NK-92 (cell line): Measurements from ENCODE around the gene RALGDS.
"Not testable (repeated sequence)": the region's sequence is repeated elsewhere in the genome, so short reads cannot be mapped to it uniquely, and the experiment has no call there.

Experiments used
- DNase-seq: peaks from one replicate; lab custom pipeline; 2025; ENCODE audit not compliant: unreplicated experiment; lab: John Stamatoyannopoulos, UW

The RALGDS gene

DNA sequence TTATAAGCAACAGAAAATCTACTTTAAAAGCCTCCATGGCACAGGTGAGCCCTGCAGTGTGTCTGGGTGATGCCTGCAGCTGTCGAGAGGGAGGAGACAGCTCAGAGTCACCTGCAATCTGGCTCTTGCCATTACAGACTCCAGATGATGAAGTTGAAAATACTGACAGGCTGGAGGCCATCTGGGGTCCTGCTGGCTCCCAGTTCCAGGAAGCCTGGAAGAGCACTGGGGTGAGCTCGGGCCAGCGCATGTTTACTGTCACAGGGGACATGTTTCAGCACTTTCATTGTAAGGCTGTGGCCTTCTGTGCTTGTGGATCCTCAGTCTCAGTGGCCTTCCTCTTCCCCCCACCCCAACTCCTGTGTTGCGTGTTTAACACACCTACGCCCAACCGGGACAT, 30.9 kb downstream of the RALGDS start:
- no peak for DNase-seq

- DNase-seq, result no peak
Observed at GRCh38 chr9:133089271-133089671, 31.8 kb downstream of the RALGDS start.

DNA sequence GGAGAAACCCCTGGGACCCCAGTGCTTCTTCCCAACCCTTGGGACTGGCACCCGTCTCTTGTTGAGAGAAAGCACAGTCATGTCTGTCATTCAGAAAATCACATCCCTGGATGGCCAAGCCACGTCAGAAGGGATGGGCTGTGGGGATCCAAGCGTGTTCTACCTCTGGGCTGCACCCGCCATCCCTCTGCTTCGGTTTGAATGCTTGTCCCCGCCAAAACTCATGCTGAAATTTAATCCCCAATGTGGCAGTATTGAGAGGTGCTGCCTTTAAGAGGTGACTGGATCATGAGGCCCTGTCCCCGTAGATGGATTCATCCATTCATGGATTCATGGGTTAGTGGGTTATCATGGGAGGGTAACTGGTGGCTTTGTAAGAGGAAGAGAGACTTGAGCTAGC, 32.3 kb downstream of the RALGDS start:
- DNase-seq, result no peak

DNA sequence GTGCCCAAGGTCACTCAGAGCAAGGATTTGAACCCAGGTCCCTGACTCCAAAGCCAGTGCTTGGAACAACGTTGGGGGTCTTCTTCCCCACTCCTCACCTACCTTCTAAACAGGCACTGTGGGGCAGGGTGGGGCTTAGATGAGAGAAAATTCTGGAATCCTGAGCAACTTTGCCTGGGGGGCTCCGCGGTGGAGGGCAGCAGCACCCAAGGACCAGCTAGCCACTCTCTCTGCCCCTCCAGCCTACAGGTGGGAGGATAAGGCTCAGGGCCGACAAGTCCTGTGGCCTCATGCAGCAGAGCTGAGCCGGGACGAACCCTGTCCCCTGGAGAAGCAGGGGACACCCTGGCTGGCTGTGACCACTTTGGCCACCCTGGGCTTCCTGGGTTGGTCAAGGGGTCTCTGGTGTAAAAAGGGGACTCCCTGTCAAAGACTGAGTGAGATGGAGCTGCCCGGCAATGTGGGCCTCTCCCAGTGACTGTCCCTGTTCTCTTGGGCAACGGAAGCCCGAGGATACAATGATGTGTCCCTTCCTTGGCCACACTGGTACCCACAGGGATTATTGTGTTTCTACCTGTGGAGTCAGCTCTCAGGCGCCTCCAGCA, 32.8 kb downstream of the RALGDS start:
- no peak for DNase-seq

DNA sequence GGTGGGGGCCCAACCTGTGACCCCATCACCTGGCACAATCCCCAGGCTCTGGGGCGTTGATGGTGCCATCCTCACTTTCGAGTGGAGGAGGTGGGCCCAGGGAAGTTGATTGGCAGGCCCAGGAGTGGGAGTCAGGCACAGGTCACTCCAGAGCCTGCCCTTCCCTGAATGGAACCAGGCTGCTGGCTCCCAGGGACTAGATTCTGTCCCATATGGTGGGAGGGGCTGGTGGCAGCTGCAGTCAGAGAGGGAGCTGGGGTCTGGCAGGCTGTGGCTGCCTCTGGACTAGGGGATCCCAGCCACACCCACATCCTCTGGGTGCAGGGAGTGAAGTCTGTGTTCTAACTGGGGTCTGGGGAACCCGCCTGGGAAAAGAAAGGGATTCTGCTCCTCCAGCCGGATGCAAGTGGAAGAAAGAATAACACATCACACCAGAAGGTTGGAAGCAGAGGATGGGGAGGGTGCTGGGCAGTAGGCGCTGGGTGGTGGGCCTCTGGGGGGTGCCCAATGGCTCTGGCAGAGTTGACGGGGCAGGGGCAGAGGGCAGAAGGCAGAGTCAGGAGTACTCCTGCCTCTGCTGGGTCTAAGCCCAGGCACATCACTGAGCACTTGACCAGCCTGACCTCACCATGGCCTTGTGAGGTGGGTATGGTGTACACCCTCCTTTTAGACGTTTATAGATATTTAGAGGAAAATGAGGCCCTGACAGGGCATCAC, 33.5 kb downstream of the RALGDS start:
- no peak for DNase-seq

- no peak for DNase-seq
Observed at GRCh38 chr9:133086894-133087293, 34.1 kb downstream of the RALGDS start.

GRCh38 chr9:133086212-133086860, 34.7 kb downstream of the RALGDS start:
- DNase-seq, result not testable (repeated sequence)

DNA sequence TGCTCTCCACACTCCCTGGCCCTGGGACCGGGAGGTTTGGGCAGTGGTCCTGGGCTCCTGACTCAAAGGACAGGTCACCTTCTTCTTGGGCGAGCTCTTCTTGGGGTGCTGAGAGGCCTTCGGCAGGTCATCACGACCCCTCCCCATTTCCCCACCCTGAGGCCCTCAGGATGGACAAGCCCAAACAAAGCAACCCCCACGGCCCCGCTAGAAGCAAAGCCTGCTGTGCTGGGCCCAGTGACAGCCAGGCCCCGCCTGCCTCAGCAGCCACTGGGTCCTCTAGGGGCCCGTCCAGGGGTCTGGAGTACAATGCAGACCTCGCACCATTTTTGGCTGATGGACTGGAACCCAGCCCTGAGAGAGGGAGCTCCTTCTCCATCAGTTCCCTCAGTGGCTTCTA, 37.4 kb downstream of the RALGDS start:
- DNase-seq, result not testable (repeated sequence)

DNA sequence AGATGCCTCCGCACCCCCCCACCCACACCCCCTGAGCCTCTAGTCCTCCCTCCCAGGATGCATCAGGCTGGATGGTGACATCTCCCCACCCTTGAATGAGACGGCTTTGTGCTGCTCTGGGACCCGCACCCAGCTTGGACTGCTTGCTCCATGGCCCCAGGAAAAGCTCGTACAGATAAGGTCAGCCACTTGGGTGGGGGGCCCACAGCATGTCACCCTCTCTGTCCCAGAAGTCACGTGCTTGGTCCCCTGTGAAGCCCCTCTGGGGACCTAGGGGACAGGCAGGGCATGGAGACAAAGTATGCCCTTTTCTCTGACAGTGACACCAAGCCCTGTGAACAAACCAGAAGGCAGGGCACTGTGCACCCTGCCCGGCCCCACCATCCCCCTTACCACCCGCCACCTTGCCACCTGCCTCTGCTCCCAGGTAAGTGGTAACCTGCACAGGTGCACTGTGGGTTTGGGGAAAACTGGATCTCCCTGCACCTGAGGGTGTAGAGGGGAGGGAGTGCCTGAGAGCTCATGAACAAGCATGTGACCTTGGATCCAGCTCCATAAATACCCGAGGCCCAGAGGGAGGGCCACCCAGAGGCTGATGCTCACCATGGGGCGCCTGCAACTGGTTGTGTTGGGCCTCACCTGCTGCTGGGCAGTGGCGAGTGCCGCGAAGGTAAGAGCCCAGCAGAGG, 38.9 kb downstream of the RALGDS start:
- not testable (repeated sequence) for DNase-seq

DNA sequence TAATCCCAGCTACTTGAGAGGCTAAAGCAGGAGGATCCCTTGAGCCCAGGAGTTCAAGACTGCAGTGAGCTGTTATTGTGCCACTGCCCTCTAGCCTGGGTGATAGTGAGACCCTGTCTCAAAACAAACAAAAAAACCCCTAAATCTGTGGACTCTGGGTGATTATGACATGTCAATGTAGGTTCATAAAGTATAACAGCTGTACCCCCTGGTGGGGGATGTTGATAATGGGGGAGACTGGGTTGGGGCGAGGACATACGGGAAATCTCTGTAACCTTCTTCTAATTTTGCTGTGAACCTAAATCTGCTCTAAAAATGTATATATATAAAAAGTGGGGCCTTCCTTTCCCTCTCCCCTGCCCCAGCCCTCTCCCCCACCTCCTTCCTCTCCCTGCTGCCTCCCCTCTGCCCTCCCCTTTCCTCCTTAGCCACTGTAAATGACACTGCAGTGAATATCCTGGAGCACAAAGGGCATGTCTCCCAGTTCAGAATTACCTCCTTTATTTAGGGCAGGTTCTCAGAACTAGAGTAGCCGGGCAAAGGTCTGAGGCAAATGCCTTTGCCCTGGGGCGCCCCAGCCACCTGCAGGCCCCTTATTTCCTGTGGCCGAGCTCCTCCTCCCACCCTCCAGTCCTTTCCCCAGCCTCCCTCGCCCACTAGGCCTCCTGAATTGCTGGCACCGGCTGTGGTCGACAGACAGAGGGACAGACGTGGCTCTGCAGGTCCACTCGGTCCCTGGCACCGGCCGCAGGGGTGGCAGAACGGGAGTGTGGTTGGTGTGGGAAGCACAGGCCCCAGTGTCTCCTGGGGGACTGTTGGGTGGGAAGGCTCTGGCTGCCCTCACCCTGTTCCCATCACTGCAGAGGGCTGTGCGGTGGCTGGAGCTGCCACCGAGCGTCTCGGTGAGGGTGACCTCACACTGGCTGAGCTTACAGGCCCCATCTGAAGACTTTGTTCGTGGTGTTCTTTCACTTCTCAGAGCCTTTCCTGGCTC, 40.0 kb downstream of the RALGDS start:
- DNase-seq, result not testable (repeated sequence)

DNA sequence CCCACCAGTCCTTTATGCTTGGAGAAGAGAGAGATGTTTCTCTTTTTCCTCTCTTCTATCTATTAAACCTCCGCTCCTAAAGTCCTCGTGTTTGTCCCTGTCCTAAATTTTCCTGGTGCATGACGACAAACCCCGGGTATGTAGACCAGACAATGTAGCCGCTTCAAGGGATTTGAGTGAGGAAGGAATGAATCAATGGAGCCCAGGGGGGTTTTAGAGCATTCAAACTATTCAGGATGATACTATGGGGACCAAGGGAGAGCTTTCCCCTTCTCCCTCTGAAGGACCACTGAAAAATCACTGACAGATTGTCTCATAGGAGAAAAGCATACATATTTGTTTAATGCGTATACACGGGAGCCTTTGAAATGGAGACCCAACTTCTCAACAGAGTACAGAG, 40.9 kb downstream of the RALGDS start:
- DNase-seq, result no peak

DNA sequence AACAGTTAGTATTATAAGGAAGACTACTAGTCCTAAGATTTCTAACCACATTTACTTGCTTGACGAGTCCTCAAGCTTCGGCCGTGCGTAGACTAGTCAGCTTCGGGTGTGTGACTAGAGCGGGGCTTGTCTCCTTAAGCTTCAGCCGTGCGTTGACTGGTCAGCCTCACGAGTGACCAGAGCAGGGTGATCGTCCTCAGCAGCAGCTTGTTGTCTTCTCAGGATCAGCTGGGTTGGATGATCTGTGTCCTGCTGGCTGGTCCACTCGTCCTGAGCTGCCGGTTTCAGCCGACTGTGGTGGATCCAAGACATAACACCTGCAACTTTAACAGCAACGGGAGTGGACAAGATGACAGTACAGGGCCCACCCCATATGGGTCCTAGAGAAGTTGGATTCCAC, 42.6 kb downstream of the RALGDS start:
- DNase-seq, result no peak

DNA sequence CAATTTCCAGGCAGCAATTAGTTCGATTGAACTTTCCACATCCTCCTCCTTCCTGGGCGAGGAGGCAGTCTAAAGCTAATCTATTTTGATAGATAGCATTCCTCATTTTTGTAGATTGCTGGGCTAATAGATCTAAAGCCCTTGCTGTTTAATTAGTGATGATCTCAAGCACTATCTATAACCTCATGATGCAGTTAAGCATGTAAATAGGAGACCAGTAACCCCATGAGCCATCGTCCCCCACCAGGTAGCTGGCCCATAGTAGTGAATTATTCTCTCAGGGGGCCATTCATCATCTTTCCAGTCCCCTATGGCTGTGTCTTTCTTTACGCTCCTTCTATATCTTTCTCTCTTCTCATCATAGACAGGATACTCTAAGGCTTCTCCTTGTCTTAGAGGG, 44.3 kb downstream of the RALGDS start:
- DNase-seq, result no peak

GRCh38 chr9:133075925-133076630, 45.0 kb downstream of the RALGDS start:
- DNase-seq, result no peak

GRCh38 chr9:133074111-133074651, 46.9 kb downstream of the RALGDS start:
- no peak for DNase-seq

GRCh38 chr9:133073086-133074014, 47.7 kb downstream of the RALGDS start:
- DNase-seq, result no peak

- DNase-seq, result not testable (repeated sequence)
Observed at GRCh38 chr9:133072210-133072609, 48.8 kb downstream of the RALGDS start.

- no peak for DNase-seq
Observed at GRCh38 chr9:133071484-133072150, 49.4 kb downstream of the RALGDS start.
